ENCODE data around the gene SLC35F2.
"Not testable (repeated sequence)": the region's sequence is repeated elsewhere in the genome, so short reads cannot be mapped to it uniquely, and the experiment has no call there.

SLC35F2 gene

GRCh38 chr11:107836851-107837250, 21.7 kb downstream of the SLC35F2 start:
- H3K27me3 ChIP-seq (replicated peaks; ENCODE audit: control insufficient read depth, insufficient read depth, low read length): no peaks in the 10 kb centered on the region
- no peaks in the 10 kb centered on the region for H3K9me3 ChIP-seq (ENCODE audit: control insufficient read depth, low read length)
- no peaks in the 10 kb centered on the region for H3K36me3 ChIP-seq (ENCODE audit: control insufficient read depth, insufficient read depth, low read length, severe bottlenecking)
- no peak for DNase-seq (ENCODE audit: low read depth)
- no peak overlapping the region for H3K4me3 ChIP-seq (ENCODE audit: low read length)
- H3K9ac ChIP-seq (ENCODE audit: low read length): no peak overlapping the region
- H3K4me1 ChIP-seq (ENCODE audit: control insufficient read depth, insufficient read depth, low read length): peaks cover 23% of the 10 kb centered on the region

GRCh38 chr11:107834995-107835394, 23.6 kb downstream of the SLC35F2 start:
- Histone ChIP-seq H3K9ac (ENCODE audit: low read length) (no peak overlapping the region), H3K27me3 (replicated peaks; ENCODE audit: control insufficient read depth, insufficient read depth, low read length) (no peaks in the 10 kb centered on the region)

GRCh38 chr11:107833926-107834325, 24.7 kb downstream of the SLC35F2 start:
- H3K9ac ChIP-seq (ENCODE audit: low read length); H3K4me1 ChIP-seq (ENCODE audit: control insufficient read depth, insufficient read depth, low read length); DNase-seq (ENCODE audit: low read depth); H3K36me3 ChIP-seq (ENCODE audit: control insufficient read depth, insufficient read depth, low read length, severe bottlenecking); H3K9me3 ChIP-seq (ENCODE audit: control insufficient read depth, low read length); H3K27me3 ChIP-seq (replicated peaks; ENCODE audit: control insufficient read depth, insufficient read depth, low read length); H3K4me3 ChIP-seq (ENCODE audit: low read length): not testable (repeated sequence)

More at GRCh38 chr11:107834995-107835394, 23.6 kb downstream of the SLC35F2 start:
- Histone ChIP-seq H3K4me3 (ENCODE audit: low read length) (no peak overlapping the region), H3K9me3 (ENCODE audit: control insufficient read depth, low read length) (no peaks in the 10 kb centered on the region), H3K36me3 (ENCODE audit: control insufficient read depth, insufficient read depth, low read length, severe bottlenecking) (no peaks in the 10 kb centered on the region), H3K4me1 (ENCODE audit: control insufficient read depth, insufficient read depth, low read length) (peaks cover 6% of the 10 kb centered on the region)
- DNase-seq (ENCODE audit: low read depth): no peak

GRCh38 chr11:107830915-107831540, 27.6 kb downstream of the SLC35F2 start:
- Histone ChIP-seq H3K4me3 (ENCODE audit: low read length) (no peak overlapping the region), H3K9me3 (ENCODE audit: control insufficient read depth, low read length) (no peaks in the 10 kb centered on the region), H3K27me3 (replicated peaks; ENCODE audit: control insufficient read depth, insufficient read depth, low read length) (no peaks in the 10 kb centered on the region), H3K4me1 (ENCODE audit: control insufficient read depth, insufficient read depth, low read length) (no peaks in the 10 kb centered on the region), H3K36me3 (ENCODE audit: control insufficient read depth, insufficient read depth, low read length, severe bottlenecking) (no peaks in the 10 kb centered on the region), H3K9ac (ENCODE audit: low read length) (no peak overlapping the region)
- no peak for DNase-seq (ENCODE audit: low read depth)

- Histone ChIP-seq H3K4me1 (ENCODE audit: control insufficient read depth, insufficient read depth, low read length) (no peaks in the 10 kb centered on the region), H3K36me3 (ENCODE audit: control insufficient read depth, insufficient read depth, low read length, severe bottlenecking) (no peaks in the 10 kb centered on the region)
- no peak for DNase-seq (ENCODE audit: low read depth)
Observed at GRCh38 chr11:107827041-107827440, 31.5 kb downstream of the SLC35F2 start.

GRCh38 chr11:107825875-107826274, 32.7 kb downstream of the SLC35F2 start:
- Histone ChIP-seq H3K9ac (ENCODE audit: low read length) (no peak overlapping the region), H3K4me1 (ENCODE audit: control insufficient read depth, insufficient read depth, low read length) (peaks cover 5% of the 10 kb centered on the region), H3K4me3 (ENCODE audit: low read length) (no peak overlapping the region), H3K27me3 (replicated peaks; ENCODE audit: control insufficient read depth, insufficient read depth, low read length) (no peaks in the 10 kb centered on the region), H3K36me3 (ENCODE audit: control insufficient read depth, insufficient read depth, low read length, severe bottlenecking) (no peaks in the 10 kb centered on the region), H3K9me3 (ENCODE audit: control insufficient read depth, low read length) (no peaks in the 10 kb centered on the region)
- DNase-seq (ENCODE audit: low read depth): no peak

More at GRCh38 chr11:107827041-107827440, 31.5 kb downstream of the SLC35F2 start:
- Histone ChIP-seq H3K27me3 (replicated peaks; ENCODE audit: control insufficient read depth, insufficient read depth, low read length) (no peaks in the 10 kb centered on the region), H3K4me3 (ENCODE audit: low read length) (no peak overlapping the region), H3K9ac (ENCODE audit: low read length) (no peak overlapping the region), H3K9me3 (ENCODE audit: control insufficient read depth, low read length) (no peaks in the 10 kb centered on the region)

GRCh38 chr11:107824668-107825369, 33.8 kb downstream of the SLC35F2 start:
- Histone ChIP-seq H3K36me3 (ENCODE audit: control insufficient read depth, insufficient read depth, low read length, severe bottlenecking) (no peaks in the 10 kb centered on the region), H3K27me3 (replicated peaks; ENCODE audit: control insufficient read depth, insufficient read depth, low read length) (no peaks in the 10 kb centered on the region), H3K4me1 (ENCODE audit: control insufficient read depth, insufficient read depth, low read length) (peaks cover 6% of the 10 kb centered on the region), H3K9ac (ENCODE audit: low read length) (no peak overlapping the region), H3K9me3 (ENCODE audit: control insufficient read depth, low read length) (no peaks in the 10 kb centered on the region), H3K4me3 (ENCODE audit: low read length) (no peak overlapping the region)
- DNase-seq (ENCODE audit: low read depth): no peak

GRCh38 chr11:107821199-107821927, 37.2 kb downstream of the SLC35F2 start:
- Histone ChIP-seq H3K4me3 (ENCODE audit: low read length) (no peak overlapping the region), H3K36me3 (ENCODE audit: control insufficient read depth, insufficient read depth, low read length, severe bottlenecking) (no peaks in the 10 kb centered on the region), H3K4me1 (ENCODE audit: control insufficient read depth, insufficient read depth, low read length) (peaks cover 6% of the 10 kb centered on the region), H3K9ac (ENCODE audit: low read length) (no peak overlapping the region), H3K9me3 (ENCODE audit: control insufficient read depth, low read length) (no peaks in the 10 kb centered on the region), H3K27me3 (replicated peaks; ENCODE audit: control insufficient read depth, insufficient read depth, low read length) (no peaks in the 10 kb centered on the region)
- peak; percentile 32 for DNase-seq (ENCODE audit: low read depth)

GRCh38 chr11:107819361-107820014, 39.1 kb downstream of the SLC35F2 start:
- Histone ChIP-seq H3K36me3 (ENCODE audit: control insufficient read depth, insufficient read depth, low read length, severe bottlenecking) (no peaks in the 10 kb centered on the region), H3K9me3 (ENCODE audit: control insufficient read depth, low read length) (no peaks in the 10 kb centered on the region), H3K9ac (ENCODE audit: low read length) (no peak overlapping the region), H3K4me3 (ENCODE audit: low read length) (no peak overlapping the region), H3K4me1 (ENCODE audit: control insufficient read depth, insufficient read depth, low read length) (peaks cover 6% of the 10 kb centered on the region), H3K27me3 (replicated peaks; ENCODE audit: control insufficient read depth, insufficient read depth, low read length) (no peaks in the 10 kb centered on the region)
- DNase-seq (ENCODE audit: low read depth): no peak

GRCh38 chr11:107818491-107818890, 40.1 kb downstream of the SLC35F2 start:
- Histone ChIP-seq H3K36me3 (ENCODE audit: control insufficient read depth, insufficient read depth, low read length, severe bottlenecking) (no peaks in the 10 kb centered on the region), H3K27me3 (replicated peaks; ENCODE audit: control insufficient read depth, insufficient read depth, low read length) (no peaks in the 10 kb centered on the region)

GRCh38 chr11:107816028-107816427, 42.6 kb downstream of the SLC35F2 start:
- no peaks in the 10 kb centered on the region for H3K36me3 ChIP-seq (ENCODE audit: control insufficient read depth, insufficient read depth, low read length, severe bottlenecking)
- no peaks in the 10 kb centered on the region for H3K9me3 ChIP-seq (ENCODE audit: control insufficient read depth, low read length)
- DNase-seq (ENCODE audit: low read depth): no peak
- no peak overlapping the region for H3K4me3 ChIP-seq (ENCODE audit: low read length)
- H3K27me3 ChIP-seq (replicated peaks; ENCODE audit: control insufficient read depth, insufficient read depth, low read length): no peaks in the 10 kb centered on the region
- no peak overlapping the region for H3K9ac ChIP-seq (ENCODE audit: low read length)
- peaks cover 2% of the 10 kb centered on the region for H3K4me1 ChIP-seq (ENCODE audit: control insufficient read depth, insufficient read depth, low read length)

More at GRCh38 chr11:107818491-107818890, 40.1 kb downstream of the SLC35F2 start:
- no peak overlapping the region for H3K4me3 ChIP-seq (ENCODE audit: low read length)
- peaks cover 6% of the 10 kb centered on the region for H3K4me1 ChIP-seq (ENCODE audit: control insufficient read depth, insufficient read depth, low read length)
- no peaks in the 10 kb centered on the region for H3K9me3 ChIP-seq (ENCODE audit: control insufficient read depth, low read length)
- H3K9ac ChIP-seq (ENCODE audit: low read length): no peak overlapping the region
- no peak for DNase-seq (ENCODE audit: low read depth)
